ENCODE results near the gene PBX1.
"Not testable (repeated sequence)": the region's sequence is repeated elsewhere in the genome, so short reads cannot be mapped to it uniquely, and the experiment has no call there.

PBX1 gene

DNA sequence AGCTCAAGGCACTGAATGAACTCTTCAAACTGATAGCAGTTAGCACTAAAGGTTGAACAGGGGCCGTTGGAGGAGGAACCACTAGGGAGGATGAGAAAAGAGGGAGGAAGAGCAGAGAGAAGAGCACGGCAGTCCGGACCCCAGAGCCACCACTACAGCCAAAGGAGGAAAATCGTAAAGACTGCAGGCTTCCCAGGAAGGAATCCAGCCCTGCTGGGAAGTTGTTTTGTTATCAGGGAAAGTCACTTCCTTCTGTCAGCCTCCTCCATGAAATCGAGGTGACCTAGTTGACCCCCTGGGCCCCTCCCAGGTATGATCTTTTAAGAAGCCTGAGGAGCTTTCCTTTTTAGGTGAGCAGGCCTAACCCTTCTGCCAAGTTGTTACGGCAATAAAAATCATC, 88.2 kb downstream of the PBX1 start:
- no peak for TF ChIP-seq CTCF (IDR thresholded peaks at IDR 0.05; ENCODE audit: insufficient read depth, low read depth, low read length, missing control alignments)
- H3K4me3 ChIP-seq (ENCODE audit: low read depth, low read length): no peak overlapping the region
- no peak for DNase-seq (ENCODE audit: low read depth)

- TF ChIP-seq CTCF (IDR thresholded peaks at IDR 0.05; ENCODE audit: insufficient read depth, low read depth, low read length, missing control alignments): no peak
- no peak overlapping the region for H3K4me3 ChIP-seq (ENCODE audit: low read depth, low read length)
- no peak for DNase-seq (ENCODE audit: low read depth)
Observed at GRCh38 chr1:164648636-164649035, 89.7 kb downstream of the PBX1 start.

DNA sequence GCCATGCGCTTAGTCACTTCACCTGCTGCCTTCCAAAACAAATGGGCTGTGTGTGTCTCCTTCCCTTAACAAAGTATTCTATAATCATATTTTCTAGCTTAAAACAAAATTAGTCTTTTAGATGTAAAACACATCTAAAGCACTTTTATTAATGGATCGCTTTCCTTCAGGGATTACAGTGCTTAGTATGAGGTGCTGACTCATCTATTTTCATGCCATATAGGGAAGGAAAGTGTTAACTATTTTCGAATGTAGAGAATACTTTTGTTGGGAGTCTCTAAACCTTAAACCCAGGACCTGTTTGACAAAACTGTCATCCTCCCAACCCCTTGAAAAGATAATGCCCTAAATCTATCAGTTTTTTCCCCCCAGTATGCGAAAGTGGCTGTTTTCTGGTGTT, 90.2 kb downstream of the PBX1 start:
- TF ChIP-seq CTCF (IDR thresholded peaks at IDR 0.05; ENCODE audit: insufficient read depth, low read depth, low read length, missing control alignments): no peak
- no peak overlapping the region for H3K4me3 ChIP-seq (ENCODE audit: low read depth, low read length)
- no peak for DNase-seq (ENCODE audit: low read depth)

GRCh38 chr1:164650531-164650930, 91.5 kb downstream of the PBX1 start:
- TF ChIP-seq CTCF (IDR thresholded peaks at IDR 0.05; ENCODE audit: insufficient read depth, low read depth, low read length, missing control alignments): no peak
- no peak for DNase-seq (ENCODE audit: low read depth)
- H3K4me3 ChIP-seq (ENCODE audit: low read depth, low read length): no peak overlapping the region

- TF ChIP-seq CTCF (IDR thresholded peaks at IDR 0.05; ENCODE audit: insufficient read depth, low read depth, low read length, missing control alignments): no peak
- no peak overlapping the region for H3K4me3 ChIP-seq (ENCODE audit: low read depth, low read length)
- no peak for DNase-seq (ENCODE audit: low read depth)
Observed at GRCh38 chr1:164651351-164651951, 92.5 kb downstream of the PBX1 start.

- not testable (repeated sequence) for DNase-seq (ENCODE audit: low read depth)
Observed at GRCh38 chr1:164652969-164653368, 94.0 kb downstream of the PBX1 start.

DNA sequence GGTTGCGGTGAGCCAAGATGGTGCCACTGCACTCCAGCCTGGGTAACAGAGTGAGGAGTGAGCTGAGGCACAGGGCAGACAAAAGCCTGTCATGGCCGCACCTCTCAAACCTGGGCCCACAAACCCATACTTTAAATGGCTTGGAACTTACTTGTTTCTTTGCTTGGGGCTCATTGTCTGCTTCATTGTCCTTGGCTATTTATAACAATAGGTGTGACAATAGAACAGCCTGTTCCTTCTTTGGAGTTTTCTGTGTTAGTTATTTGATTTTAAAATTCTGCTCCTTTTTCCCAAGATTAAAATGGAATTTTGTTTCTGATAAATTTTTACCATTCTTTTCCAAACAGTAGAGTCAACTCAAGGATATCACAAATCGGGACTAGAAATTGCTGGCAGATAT, 94.7 kb downstream of the PBX1 start:
- DNase-seq (ENCODE audit: low read depth): no peak
- H3K4me3 ChIP-seq (ENCODE audit: low read depth, low read length): no peak overlapping the region
- no peak for TF ChIP-seq CTCF (IDR thresholded peaks at IDR 0.05; ENCODE audit: insufficient read depth, low read depth, low read length, missing control alignments)

More at GRCh38 chr1:164652969-164653368, 94.0 kb downstream of the PBX1 start:
- not testable (repeated sequence) for H3K4me3 ChIP-seq (ENCODE audit: low read depth, low read length)

Measured in GM12865 (cell line).